Posterior cingulate gyrus (tissue), 11 donors: ENCODE measurements around the gene FRMD1.

Experiments used
- DNase-seq, 10 donors: peaks; one replicate each; pipeline versions ENCODE4 v3.0.0 to v3.0.0-alpha.2; 2020 to 2021; ENCODE audit warnings: mixed read lengths in 3 of 10
- intact Hi-C: fragments of 100-400 bp; cut with DNase I; formaldehyde crosslinking; loops from one replicate; pipeline ENCODE4 v1.15.1; 2023

Gene FRMD1

GRCh38 chr6:168097621-168098430 lies 18.8 kb upstream of the FRMD1 start:
- intact Hi-C loops: no loop called here
- peak in 4 of 10 donors; percentile 27 to 80 (median 62) for DNase-seq

GRCh38 chr6:168097221-168097620 lies 18.2 kb upstream of the FRMD1 start:
- peak in 4 of 10 donors; percentile 18 to 62 (median 50) for DNase-seq
- intact Hi-C loops: no loop called here

DNA sequence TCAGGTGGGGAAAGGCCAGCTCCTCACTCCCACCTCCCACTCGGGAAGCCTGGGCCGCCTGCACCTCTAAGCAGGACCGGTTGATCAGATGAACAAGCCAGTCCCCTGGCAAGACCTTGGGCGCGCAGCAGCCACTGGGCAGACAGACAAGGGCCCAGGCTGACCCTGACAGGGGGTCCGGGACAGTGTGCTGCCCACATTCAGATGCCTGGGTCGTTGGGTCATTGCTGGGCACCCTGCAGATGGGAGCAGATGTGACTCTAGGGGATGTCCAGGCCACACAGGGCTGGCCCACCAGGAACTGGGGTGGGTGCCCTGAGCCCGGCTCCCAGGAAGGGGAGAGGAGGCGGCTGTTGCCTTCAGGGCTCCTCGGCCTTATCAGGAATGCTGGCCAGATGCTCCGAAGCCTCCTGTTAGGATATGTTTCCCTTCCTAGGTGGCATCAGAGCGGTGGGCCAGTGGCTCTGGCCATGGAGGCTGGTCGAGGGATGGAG lies 17.3 kb upstream of the FRMD1 start:
- peak in 4 of 10 donors; percentile 16 to 61 (median 54) for DNase-seq
- intact Hi-C loops: no loop called here

DNA sequence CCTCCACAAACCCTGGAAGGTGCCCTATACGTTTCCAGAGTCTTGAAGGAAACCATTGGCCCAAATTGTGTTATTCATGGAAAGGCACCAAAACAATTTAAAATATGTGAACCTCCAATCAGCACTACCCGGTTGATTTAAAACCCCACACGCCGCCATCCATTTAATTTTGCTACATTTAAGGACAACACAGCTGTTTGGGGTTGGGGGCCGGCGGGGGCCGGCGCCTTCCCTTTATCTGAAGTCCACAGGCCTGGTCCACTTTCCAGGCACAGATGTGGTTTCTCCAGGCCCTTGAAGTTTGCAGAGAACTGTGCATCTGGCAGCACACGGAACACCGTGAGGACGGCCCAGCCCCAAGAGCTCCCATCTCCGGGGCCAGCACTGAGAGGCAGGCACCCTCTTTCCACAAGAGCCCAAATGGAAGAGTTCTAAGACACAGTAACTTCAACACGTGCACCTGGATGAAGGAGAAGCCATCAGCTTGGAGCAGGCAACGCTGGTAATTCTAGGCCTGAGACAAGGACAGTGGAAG lies 16.8 kb upstream of the FRMD1 start:
- DNase-seq: peak in 4 of 10 donors; percentile 18 to 47 (median 22)
- intact Hi-C loops: no loop called here

DNA sequence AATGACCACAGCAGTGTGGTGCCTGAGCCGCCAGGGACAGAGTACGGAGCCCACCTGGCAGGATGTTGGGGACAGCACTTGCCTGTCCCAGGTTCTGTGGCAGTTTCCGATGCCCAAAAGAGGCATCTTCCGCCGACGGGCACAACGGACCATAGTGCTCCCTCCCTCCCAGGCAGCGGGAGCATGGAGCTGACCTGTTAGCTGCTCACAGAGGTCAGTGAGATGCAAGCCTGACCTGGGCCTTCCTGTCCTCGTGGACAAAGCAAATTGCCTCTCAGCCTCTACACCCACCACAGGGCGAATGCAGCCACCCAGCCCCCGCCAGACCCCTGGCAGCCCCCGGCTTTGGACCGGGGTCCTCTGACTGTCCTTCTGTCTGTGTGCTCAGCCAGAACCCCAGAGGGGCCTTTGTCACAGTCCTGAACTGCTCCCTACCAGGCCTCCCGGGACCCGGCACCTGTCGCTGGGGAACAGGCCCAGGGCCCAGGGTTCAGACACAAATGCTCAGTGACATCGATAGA lies 16.2 kb upstream of the FRMD1 start:
- intact Hi-C loops: no loop called here
- DNase-seq: peak in 4 of 10 donors; percentile 16 to 72 (median 46)

DNA sequence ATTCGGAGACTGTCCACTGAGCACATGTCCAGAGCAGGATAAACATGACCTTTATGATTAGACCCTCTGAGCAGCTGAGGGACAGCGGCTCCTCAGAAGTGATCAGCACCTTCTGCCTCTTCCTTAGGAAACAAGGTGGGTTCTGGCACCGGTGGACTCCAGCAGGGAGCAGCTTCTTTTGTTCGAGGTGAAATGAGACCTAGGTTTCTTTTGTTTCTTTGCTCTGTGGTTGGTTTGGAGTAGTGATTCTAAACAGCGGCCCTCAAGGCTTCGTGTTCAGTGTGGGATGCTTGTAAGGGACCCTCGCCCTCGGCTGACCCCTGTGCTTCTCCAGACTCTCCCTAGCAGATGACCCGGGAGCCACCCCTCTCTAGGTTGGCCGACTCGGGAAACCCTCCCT lies 14.6 kb upstream of the FRMD1 start:
- intact Hi-C loops: no loop called here
- peak in 2 of 10 donors; percentile 47 to 49 for DNase-seq

- DNase-seq: peak in 4 of 10 donors; percentile 19 to 71 (median 50)
- intact Hi-C loops: no loop called here
Measured at GRCh38 chr6:168093071-168093505, 14.1 kb upstream of the FRMD1 start.

GRCh38 chr6:168092541-168092940 lies 13.5 kb upstream of the FRMD1 start:
- intact Hi-C loops: no loop called here
- DNase-seq: peak in 4 of 10 donors; percentile 9 to 35 (median 26)

GRCh38 chr6:168091381-168092264 lies 12.6 kb upstream of the FRMD1 start:
- DNase-seq: peak in 3 of 10 donors; percentile 14 to 74 (median 72)
- intact Hi-C loops: no loop called here

DNA sequence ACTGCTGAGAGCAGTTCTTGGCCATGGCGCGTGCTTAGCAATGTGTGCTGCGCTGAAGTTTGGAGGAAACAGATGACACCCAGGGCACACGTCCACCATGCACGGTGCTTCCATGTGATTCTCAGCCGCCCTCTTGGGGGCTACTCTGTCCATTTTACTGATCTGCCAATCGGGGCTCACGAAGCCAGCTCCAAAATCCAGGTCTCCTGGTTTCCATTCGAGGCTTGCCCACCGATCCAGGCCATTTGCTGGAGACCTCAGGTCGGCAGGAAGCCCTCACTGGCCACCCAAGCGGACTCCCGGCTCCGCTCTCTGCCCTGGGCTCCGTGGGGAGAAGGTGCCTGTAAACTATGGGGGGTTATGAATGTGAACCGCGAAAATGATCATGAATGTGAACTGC lies 11.7 kb upstream of the FRMD1 start:
- peak in 3 of 10 donors; percentile 5 to 43 (median 36) for DNase-seq
- intact Hi-C loops: no loop called here

- peak in 3 of 10 donors; percentile 14 to 65 (median 53) for DNase-seq
- intact Hi-C loops: no loop called here
Measured at GRCh38 chr6:168090064-168090690, 11.2 kb upstream of the FRMD1 start.

GRCh38 chr6:168089186-168090063 lies 10.4 kb upstream of the FRMD1 start:
- DNase-seq: peak in 2 of 10 donors; percentile 66 to 67
- intact Hi-C loops: no loop called here

- intact Hi-C loops: no loop called here
- DNase-seq: peak in 3 of 10 donors; percentile 20 to 79 (median 78)
Measured at GRCh38 chr6:168088161-168089053, 9.4 kb upstream of the FRMD1 start.

DNA sequence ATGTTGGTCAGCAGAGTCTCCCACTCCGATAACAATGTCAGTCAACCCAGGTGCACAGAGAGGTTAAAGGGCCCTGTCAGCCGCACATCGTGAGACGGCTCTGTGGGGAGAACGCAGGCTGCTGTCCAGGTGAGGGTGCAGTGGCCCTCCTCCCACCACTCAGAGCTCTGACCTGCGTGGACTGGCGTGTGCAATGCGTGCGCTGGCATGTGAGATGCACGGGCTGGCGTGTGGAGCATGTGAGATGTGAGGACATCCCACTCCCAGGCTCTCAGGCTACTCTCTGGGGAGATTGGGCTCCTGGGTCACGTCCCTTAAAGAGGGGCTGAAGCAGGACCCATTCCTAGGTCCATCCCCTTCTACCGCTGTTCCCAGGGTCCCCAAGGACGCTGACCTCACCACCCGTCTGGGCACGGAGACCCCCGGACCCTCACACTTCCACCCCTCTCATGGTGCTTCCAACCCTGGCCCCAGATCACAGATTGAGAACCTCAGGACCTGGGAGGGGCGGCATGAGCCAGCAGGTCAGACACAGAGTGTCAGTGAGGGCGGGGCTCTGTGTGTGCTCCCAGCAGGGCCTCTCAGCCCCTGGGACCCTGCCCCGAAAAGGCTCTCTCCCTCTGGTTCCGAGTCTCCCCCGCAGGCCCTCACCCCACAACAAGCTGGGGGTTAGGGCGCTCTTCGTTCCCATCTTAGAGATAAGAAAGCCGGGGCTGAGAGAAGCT lies 8.6 kb upstream of the FRMD1 start:
- intact Hi-C loops: no loop called here

GRCh38 chr6:168086616-168087015 lies 7.6 kb upstream of the FRMD1 start:
- peak in 1 of 10 donors; percentile 51 for DNase-seq
- intact Hi-C loops: no loop called here

More for the DNA sequence above, 8.6 kb upstream of the FRMD1 start:
- DNase-seq: peak in 1 of 10 donors; percentile 57

DNA sequence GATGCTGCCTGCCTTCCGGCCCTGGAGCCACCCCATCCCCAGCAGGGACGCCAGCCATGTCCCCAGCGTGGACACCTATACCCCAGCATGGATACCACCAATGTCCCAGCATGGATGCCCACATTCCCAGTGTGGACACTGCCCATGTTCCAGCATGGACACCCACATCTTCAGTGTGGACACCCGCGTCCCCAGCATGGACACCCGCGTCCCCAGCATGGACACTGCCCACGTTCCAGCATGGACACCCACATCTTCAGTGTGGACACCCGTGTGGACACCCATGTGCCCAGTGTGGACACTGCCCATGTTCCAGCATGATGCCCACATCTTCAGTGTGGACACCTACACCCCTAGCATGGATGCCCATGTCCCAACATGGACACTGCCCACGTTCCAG lies 7.1 kb upstream of the FRMD1 start:
- intact Hi-C loops: no loop called here
- DNase-seq: peak in 1 of 10 donors; percentile 69

DNA sequence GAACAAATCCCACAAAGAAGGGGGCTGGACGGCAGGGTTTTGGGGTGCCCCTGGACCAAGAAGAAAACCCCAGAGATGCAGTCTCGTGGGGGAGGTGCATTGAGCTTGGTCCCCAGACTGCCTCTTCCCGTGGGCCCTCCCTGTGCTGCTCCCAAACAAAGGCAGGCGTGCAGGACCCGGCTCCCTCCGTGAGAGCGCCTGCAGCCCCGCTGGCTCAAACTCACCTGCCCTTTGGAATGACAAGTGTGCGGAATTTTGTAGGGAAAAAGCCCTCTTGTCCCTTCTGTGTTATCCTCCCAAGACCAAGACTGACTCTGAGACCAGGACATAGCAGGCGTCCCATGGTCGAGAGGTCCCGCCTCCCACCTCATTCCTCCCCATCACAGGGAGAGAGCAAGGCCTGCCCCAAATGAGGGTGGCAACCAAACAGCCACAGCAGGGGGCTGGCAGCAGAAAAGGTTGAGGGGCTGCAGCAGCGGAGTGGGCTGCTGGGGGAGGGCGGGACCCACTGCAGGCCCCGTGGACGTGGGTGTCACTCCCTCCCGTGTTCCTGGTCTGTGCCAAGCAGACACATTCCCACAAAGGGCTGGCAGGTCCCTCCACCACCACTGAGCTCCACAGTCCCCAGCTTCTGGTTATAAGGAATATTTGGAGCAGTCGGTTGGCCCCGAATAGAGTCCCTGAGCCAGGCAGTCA lies 5.6 kb upstream of the FRMD1 start:
- DNase-seq: no peak
- intact Hi-C loops: no loop called here
